ENCODE results near the gene PPFIBP1.

DNA sequence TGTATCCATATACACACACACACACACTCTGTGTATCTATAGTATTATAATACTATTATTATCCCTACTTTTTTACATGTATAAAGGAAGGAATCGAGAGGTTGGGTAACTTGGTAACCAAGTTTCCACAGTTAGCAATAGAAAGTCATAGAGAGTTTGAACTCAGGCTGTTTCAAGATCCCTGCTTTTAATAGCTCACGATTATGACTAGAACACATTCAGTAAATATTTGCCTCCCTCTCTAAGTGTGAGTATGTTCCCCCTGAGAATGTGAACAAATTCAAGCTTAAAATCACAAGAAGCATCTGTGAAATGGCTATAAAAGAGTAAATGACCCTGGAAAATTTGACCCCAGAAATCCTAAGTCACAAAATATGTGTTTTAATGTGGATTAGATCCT, 161.3 kb downstream of the PPFIBP1 start:
- TF ChIP-seq PAWR (CRISPR knock-in tag; IDR thresholded peaks at IDR 0.05; ENCODE audit: borderline replicate concordance) (no peak), NCOA1 (CRISPR knock-in tag; IDR thresholded peaks at IDR 0.05) (no peak)
